GM21528 (cell line): ENCODE measurements around the gene CHRM5.
"Not testable (repeated sequence)": the region's sequence is repeated elsewhere in the genome, so short reads cannot be mapped to it uniquely, and the experiment has no call there.

ENCODE experiments used
- ATAC-seq: cut with Tn5 transposase; IDR thresholded peaks from one replicate; pipeline ENCODE4 v1.9.1; 2021; ENCODE audit warnings: mild to moderate bottlenecking, moderate library complexity; ENCODE audit not compliant: unreplicated experiment, low FRiP score

CHRM5 gene

GRCh38 chr15:33985751-33986150, 17.5 kb downstream of the CHRM5 start:
- no peak for ATAC-seq

- no peak for ATAC-seq
These were observed 19.1 kb downstream of the CHRM5 start for GRCh38 chr15:33987444-33987843.

- ATAC-seq, result no peak
These were observed 20.1 kb downstream of the CHRM5 start for GRCh38 chr15:33988384-33988783.

- ATAC-seq, result no peak
These were observed 25.8 kb downstream of the CHRM5 start for GRCh38 chr15:33994005-33994615.

GRCh38 chr15:33995666-33996065, 27.4 kb downstream of the CHRM5 start:
- ATAC-seq, result not testable (repeated sequence)

- no peak for ATAC-seq
These were observed 33.2 kb downstream of the CHRM5 start for GRCh38 chr15:34001536-34001935.

- ATAC-seq, result no peak
These were observed 38.1 kb downstream of the CHRM5 start for GRCh38 chr15:34006381-34006780.

GRCh38 chr15:34009656-34010055, 41.4 kb downstream of the CHRM5 start:
- no peak for ATAC-seq

GRCh38 chr15:34010921-34011320, 42.6 kb downstream of the CHRM5 start:
- ATAC-seq, result no peak

- ATAC-seq, result no peak
These were observed 43.2 kb downstream of the CHRM5 start for GRCh38 chr15:34011481-34011880.

GRCh38 chr15:34012461-34013028, 44.2 kb downstream of the CHRM5 start:
- ATAC-seq, result no peak

- no peak for ATAC-seq
These were observed 45.4 kb downstream of the CHRM5 start for GRCh38 chr15:34013746-34014145.

GRCh38 chr15:34014556-34014955, 46.3 kb downstream of the CHRM5 start:
- no peak for ATAC-seq

GRCh38 chr15:34018021-34018645, 49.8 kb downstream of the CHRM5 start:
- ATAC-seq, result no peak

- not testable (repeated sequence) for ATAC-seq
These were observed 50.4 kb downstream of the CHRM5 start for GRCh38 chr15:34018738-34019137.

GRCh38 chr15:34019369-34019990, 51.2 kb downstream of the CHRM5 start:
- no peak for ATAC-seq

GRCh38 chr15:34023907-34024306, 55.6 kb downstream of the CHRM5 start:
- no peak for ATAC-seq

- no peak for ATAC-seq
These were observed 57.0 kb downstream of the CHRM5 start for GRCh38 chr15:34025252-34025651.

GRCh38 chr15:34027606-34028005, 59.3 kb downstream of the CHRM5 start:
- no peak for ATAC-seq

GRCh38 chr15:34031987-34032760, 63.9 kb downstream of the CHRM5 start:
- no peak for ATAC-seq
